Measurements from ENCODE around the gene SLC36A2.
"Not testable (repeated sequence)": the region's sequence is repeated elsewhere in the genome, so short reads cannot be mapped to it uniquely, and the experiment has no call there.

The SLC36A2 gene

DNA sequence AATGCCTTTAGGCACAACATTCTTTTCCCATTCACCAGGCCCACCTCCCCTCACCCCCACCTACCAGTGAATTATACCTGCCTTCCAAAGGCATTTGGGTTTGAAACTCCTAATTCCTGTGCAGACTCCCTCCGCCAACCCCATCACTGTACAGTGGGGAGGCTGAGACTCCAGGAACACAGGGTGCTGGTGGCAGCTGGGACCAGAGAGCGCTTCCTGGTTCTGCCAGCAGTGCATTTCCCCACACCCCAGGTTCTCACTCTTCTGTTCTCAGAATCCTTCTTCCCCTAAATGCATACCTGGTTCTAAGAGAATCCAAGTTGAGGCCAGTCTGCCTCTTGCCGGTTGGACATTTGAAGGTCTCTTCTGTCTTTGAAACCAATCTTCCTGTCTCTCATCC, 21.1 kb downstream of the SLC36A2 start:
- DNase-seq (ENCODE audit: low read depth in 2 of 2), result no peak

DNA sequence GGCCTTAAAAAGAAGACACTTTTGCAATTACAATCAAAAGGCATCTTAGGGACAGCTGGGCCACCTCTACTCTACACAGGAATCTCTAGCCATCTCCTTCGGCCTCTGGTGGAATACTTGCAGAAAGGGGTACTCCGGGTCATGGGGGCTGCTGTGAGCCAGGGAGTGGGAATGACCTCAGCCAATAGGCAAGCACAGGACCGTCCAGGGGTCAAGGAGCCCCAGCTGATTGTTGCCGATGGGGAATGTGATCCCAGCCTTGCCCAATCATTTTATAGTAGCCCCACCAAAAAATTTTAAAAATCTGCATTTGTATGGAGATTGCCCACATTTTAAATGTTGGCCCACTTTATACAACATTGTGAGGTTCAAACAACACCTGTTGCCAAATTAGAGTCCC, 26.9 kb downstream of the SLC36A2 start:
- DNase-seq (ENCODE audit: low read depth in 2 of 2), result no peak

DNA sequence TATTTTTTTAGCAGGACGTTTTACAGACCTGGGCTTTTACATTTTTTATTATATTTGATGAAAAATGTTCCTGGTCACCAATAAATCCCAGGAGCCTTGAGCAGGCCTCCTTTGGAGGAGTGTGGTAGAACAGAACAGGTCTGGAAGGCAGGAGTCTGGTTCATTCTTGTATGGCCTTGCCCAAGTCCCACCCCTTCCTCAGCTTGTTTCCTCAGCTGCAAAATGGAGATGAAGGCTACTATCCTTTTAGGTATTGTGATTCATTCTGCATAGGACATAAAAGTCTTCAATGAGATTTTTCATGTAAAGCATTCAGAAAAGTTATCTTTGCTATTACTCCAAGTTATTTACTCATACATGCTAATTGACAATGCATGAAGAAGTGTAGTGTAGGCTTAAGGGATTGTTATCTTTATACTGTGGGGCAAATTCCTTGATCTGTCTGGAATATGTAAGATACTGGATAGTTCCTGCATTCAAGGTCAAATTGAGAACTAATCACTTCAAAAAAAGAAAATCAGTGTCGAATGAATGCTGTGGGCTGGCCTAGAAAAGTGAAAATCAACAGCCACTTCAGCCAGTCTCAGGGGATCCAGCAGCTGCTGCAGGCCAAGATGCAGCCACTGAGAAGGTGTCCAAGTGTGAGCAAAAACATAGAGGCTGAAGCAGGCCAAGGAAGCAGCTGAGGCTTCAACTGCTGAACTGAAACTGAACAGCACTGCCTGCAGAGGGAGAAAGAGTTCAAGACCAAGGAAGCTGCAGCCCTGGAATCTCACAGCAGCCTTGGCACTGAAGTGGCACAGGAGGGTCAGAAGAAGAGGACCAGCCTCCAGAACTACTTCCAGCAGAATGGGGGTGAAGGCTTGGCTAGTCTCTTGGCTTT, 28.3 kb downstream of the SLC36A2 start:
- no peak for DNase-seq (ENCODE audit: low read depth in 2 of 2)

DNA sequence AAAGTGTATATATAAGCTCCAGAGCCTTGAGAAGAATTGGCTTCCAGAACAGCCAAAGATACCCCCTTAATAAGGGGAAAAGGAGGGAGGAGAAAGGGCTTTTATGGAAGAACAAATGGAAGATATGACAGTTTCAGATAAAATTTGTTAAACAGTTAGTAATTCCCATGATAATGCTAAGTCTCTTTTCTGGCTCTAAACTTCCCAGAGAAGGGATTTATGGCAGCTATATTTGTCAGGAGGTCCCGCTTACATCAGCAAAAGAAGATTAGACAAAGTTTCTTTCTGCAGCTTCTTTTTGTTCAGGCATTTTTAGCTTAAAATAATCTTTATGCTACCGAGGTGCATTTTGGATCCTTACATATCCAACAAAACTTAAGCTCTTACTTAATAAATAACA, 29.5 kb downstream of the SLC36A2 start:
- DNase-seq (ENCODE audit: low read depth in 2 of 2), result no peak

DNA sequence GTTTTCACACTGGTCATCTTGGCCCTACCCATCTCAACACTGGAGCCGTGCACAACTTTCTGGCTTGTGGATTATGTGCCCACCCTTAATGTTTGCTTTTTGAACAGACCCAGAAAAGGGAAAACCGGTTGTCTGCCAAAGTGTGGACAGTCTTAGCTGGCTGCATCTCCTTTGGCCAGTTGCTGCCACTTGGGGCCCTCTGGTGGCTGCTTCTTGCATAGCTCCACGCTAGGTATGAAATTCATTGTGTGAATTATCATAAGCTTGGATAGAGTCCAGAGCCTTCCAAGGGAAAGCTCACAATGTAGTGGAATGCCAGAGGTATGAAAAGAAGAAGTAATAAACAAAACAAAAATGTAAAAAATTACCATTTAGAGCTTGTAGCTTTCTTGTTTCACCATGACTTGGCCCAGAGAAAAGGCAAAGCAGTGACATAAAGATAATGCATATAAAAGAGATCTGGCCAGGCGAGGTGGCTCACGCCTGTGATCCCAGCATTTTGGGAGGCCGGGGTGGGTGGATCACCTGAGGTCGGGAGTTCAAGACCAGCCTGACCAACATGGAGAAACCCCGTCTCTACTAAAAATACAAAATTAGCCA, 31.3 kb downstream of the SLC36A2 start:
- peak; percentile 9 to 39 for DNase-seq (ENCODE audit: low read depth in 2 of 2)

DNA sequence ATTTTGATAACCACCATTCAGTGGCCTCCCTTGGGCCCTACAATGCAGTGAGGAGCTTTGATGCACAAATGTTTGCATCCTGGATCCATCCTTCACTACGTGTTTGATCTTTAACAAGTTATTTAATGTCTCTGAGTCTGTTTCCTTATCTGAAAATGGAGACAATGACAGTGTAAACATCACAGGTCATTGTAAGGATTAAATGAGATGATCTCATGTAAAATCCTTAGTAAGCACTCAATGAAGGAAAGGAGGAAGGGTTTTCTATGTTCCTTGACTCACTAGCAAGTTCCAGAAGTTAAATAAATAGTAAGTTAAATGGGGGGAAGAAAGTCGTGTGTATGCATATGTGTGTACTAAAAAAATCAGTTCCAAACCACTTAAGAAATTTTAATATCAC, 34.0 kb downstream of the SLC36A2 start:
- DNase-seq (ENCODE audit: low read depth in 2 of 2), result no peak

DNA sequence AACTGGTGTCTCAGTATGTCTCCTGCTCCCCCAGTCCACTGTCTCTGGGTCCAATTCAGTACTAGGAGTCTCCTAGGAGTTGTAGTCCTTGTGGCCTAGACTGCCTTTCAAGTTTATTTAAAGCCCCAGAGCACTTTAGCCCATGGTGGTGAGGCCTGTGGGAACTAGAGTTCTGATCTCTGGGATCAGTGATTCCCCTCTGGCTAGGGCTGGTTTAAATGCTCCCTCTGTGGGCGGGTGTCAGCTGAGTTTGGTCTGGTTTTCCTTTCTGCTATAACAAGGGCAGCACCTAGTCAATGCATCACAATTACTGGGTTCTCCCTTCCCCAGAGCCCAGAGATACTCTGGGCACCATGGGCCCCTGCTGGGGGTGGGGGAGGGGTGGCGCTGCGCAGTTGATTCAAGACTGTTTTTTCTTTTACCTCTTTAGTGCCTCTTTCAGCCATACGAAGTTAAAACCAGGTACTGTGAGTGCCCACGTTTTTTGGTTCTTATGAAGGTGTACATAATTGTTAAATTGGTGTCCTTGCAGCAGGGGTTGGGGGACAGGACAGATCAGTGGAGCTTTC, 34.5 kb downstream of the SLC36A2 start:
- no peak for DNase-seq (ENCODE audit: low read depth in 2 of 2)

DNA sequence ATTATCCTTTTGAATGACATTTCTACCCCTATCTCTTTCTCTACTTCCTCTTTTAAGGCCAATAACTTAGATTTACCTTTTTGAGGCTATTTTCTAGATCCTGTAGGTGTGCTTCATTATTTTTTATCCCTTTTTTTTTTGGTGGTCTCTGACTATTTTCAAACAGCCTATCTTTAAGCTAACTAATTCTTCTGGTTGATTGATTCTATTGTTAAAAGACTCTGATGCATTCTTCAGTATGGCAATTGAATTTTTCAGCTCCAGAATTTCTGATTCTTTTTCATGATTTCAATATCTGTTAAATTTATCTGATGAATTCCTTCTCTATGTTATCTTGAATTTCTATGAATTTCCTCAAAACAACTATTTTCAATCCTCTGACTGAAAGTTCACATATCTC, 36.4 kb downstream of the SLC36A2 start:
- DNase-seq (ENCODE audit: low read depth in 2 of 2), result no peak

DNA sequence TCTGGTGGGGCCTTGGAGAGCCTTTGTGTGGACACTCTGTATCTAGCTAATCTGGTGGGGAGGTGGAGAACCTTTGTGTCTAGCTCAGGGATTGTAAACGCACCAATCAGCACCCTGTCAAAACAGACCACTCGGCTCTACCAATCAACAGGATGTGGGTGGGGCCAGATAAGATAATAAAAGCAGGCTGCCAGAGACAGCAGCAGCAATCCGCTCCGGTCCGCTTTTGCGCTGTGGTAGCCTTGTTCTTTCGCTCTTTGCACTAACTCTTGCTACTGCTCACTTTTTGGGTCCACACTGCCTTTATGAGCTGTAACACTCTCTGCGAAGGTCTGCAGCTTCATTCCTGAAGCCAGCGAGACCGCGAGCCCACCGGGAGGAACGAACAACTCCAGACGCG, 37.5 kb downstream of the SLC36A2 start:
- DNase-seq (ENCODE audit: low read depth in 2 of 2), result not testable (repeated sequence)

DNA sequence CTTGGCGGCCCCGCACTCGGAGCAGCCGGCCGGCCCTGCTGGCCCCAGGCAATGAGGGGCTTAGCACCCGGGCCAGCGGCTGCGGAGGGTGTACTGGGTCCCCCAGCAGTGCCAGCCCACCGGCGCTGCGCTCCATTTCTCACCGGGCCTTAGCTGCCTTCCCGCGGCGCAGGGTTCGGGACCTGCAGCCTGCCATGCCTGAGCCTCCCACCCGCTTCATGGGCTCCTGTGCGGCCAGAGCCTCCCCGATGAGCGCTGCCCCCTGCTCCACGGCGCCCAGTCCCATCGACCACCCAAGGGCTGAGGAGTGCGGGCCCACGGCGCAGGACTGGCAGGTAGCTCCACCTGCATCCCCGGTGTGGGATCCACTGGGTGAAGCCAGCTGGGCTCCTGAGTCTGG, 38.1 kb downstream of the SLC36A2 start:
- not testable (repeated sequence) for DNase-seq (ENCODE audit: low read depth in 2 of 2)

DNA sequence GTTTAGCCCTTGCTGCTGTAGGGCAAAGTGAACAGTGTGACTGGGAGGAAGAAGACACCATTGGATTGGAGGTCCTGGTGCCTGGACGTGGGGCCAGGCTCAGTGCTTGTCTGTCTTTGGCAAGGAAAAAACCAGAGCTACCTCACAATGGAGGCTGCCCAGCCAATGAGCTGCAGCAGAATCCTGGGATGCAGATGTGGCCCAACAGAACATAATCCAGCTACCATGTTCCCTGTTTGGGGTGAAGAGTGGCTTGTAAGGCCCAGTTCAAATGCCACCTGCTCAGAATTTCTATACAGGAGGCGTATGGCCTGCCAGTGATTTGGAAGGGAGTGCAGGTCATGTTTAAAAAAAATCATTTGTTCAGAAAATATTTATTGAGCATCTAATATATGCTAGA, 43.7 kb downstream of the SLC36A2 start, which contains the start of gene SLC36A3:
SLC36A3 (minus strand) TSS at position 101 of the 400 bp plus-strand sequence. CDS start 412 bp downstream, outside the sequence.
- no peak for DNase-seq (ENCODE audit: low read depth in 2 of 2)

DNA sequence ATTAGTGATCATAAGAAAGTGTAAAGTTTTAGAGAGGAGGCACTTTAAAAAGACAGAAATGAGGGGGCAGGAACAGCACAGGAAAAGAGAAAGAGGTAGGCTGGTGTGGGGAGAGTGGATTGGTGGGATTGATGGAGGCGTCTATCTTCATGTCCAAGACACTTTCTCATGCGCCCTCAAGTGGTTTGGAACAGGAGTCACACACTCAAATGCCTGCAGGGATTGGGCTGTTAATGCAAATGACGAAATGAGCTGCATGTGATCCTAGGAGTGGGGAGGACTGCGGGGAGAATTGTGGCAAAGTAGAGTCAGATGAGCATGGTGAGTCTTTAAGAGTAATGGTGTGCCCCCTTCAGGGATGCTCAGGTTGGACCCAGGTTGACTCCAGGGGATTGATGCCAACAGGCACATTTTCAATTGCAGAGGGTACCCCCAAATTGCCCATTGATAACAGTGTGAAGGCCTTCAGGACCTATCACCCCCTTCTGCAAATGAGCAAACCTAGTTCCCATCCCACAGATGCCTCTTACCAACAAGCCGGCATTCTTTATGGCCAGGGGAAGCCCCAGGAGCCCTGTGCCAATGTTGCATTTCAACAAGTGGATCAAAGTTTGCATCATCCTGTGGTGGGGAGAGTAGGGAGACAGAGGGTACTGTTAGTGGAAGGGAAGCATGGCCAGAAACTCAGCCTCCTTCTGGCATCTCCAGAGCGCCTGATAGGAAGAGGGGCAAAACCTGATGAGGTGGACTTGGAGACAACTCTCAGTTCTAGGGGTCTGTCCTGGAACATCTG, 49.1 kb downstream of the SLC36A2 start:
- DNase-seq (ENCODE audit: low read depth in 2 of 2), result no peak

DNA sequence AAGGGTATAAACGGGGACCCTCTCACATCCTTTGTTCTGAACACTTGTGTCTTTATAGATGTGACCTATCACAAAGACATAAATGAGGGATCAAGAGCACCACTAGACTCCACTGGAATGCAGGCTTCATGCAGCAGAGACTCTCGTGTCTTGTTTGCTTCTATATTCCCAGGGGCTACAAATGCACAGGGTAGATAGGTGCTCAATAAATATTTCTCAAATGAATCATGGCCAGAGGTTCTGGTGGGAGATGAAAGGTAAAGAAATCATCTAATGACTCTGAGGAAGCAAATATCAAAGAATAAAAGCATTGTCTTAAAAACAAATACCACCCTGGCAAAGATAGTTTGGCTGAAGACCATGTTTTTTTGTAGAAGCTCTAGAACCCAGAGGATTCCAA, 50.4 kb downstream of the SLC36A2 start:
- DNase-seq (ENCODE audit: low read depth in 2 of 2), result no peak

DNA sequence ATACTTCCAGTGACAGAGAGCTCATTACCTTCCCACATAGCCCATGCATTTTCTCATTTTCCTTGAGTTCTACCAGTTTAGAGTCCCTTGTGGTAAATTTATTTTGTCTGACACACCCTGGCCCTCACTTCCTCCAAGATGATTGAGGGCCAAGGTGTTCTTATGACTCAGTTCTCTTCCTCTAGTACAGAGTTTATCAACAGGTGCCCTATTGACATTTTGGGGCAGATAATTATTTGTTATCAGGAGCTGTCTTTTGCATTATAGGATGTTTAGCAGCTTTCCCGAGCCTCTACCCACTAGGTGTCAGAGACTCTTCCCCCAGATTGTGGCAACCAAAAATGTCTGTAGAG, 50.9 kb downstream of the SLC36A2 start:
- DNase-seq (ENCODE audit: low read depth in 2 of 2), result no peak

DNA sequence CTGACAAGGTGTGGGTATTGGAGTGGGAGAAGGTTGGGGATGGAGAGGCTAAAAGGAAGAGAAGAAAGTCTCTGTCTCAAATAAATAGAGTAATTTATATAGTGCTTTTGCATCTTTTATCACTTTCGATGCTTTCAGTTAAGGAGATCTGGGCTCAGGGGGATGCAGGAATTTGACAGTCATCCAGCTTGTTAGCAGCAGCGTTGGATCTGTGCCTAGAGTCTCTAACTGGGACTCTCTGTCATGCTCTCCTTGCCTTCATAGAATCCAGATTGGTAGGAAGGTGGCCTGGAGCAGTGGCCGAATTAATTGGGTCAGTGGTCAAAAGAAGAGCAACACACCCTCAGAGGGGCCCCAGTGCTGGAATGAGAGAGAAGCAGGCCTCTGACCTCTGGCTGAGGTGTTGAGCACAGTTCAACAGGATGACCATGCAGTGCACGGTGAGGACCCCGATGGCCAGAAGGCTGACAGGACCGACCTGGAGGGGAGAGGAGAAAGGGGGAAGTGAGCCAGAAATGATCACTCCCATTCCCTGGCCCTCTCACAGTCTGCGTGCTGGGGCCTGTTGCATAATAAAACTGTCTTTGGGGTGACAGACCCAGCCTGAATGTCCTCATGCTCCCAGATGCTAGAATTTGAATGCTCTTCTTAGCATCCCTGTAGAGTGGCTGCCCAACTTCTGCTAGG, 51.4 kb downstream of the SLC36A2 start:
- DNase-seq (ENCODE audit: low read depth in 2 of 2), result no peak

DNA sequence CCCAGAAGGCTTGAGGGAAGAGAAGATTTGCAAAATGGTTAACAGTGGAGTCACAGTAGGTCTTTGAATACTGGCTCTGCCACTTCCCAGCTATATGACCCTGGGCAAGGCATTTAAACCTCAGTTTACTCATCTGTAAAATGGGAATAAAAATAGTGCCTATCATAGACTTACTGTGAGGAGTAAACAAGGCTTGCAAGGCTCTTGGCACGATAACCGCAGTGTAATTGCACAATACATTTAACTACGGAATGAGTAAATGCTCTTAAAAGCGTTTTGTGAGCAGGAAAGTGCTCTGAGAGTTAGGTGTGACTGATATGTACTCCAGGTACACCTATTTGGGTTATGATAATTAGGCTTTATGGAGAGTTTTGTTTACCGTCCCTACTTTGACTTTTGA, 52.2 kb downstream of the SLC36A2 start:
- DNase-seq (ENCODE audit: low read depth in 2 of 2), result no peak

DNA sequence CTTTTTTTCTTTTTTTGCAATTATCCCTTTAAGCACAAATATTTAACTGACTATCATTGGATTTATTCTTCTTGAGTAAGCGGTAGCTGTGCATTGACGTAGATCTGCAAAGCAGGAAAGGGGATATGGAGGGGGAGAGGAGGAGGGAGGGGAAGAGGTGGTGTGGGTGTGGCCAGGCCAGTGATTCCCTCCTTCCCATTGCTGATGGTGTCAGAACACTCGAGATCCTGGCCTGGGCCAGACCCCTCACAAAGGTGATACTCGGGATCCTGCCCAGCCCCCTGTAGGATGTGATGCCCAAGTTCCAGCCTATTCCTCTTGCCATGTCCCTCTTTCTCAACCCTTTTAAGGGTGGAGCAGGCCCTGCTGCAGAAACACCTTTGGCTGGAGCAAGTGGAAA, 53.7 kb downstream of the SLC36A2 start:
- DNase-seq (ENCODE audit: low read depth in 2 of 2), result no peak

DNA sequence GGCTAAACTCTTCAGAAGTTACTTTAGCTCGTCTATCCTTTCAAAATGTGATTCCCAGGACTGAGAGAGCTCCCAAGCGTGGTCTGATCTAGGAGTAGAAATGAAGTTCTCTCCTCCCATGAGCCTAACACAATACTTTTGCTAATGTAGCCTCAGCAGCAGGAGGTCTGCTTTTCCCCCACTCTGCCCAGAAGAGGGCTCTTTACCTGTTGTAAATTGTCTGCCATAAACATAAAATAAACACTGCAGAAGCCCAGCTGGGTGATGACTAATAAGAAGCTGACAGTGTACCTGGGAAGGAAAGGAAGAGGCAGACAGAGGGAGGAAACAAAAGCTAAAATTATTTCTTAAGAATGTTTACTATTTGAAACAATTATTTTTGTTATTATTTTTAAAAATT, 59.2 kb downstream of the SLC36A2 start:
- no peak for DNase-seq (ENCODE audit: low read depth in 2 of 2)

DNA sequence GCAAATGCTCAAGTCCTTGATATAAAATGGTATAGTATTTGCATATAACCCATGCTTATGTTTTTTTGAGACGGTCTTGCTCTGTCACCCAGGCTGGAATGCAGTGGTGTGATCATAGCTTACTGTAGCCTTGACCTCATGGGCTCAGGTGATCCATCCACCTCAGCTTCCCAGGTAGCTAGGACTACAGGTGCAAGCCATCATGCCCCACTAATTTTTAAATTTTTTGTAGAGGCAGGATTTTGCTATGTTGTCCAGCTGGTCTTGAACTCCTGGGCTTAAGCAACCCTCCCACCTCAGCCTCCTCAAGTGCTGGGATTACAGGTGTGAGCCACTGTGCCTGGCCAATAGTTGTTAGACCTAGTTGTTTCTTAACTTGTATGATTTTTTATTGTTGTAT, 61.1 kb downstream of the SLC36A2 start:
- no peak for DNase-seq (ENCODE audit: low read depth in 2 of 2)

DNA sequence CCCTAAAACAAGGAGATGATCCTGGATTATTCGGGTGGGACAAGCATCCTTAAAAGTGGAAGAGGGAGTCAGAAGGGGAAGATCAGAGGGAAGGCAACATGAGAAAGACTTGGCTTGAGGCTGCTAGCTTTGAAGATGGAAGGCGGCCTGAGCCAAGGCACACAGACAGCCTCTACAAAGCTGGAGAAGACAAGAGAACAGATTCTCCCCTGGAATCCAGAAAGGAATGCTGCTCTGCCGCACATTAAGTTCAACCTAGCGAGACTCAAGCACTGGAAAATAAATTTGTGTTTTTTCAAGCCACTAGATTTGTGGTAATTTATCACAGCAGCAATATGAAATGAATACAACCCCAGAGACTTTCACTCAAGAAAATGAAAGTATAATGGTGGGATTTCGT, 61.7 kb downstream of the SLC36A2 start:
- DNase-seq (ENCODE audit: low read depth in 2 of 2), result no peak

DNA sequence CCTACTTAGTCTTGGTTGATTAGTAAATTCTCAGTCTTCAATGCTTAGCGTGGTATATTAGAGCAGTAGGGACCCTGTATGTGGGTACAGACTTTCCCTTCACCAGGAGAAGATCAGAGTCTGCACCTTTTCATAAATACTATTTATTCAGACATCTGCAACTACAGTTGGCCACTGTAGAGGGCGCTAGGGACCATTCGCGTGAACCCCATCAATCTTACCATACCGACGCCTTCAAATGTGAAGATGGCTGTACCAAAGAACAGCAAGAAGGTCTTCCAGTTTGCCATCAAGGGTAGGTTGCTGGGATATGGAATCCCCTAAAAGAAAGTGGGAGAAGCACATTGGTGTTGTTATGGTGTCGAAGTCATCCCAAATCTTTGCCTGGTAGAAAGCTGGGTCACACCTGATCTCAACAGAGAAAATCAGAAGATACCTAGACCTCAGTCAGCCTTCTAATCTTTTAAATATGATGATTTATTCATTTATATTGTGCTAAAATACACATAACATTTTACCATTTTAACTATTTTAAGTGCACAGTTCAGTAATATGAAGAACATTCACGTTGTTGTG, 62.9 kb downstream of the SLC36A2 start:
- no peak for DNase-seq (ENCODE audit: low read depth in 2 of 2)
